Measurements from ENCODE around the gene NPEPL1.

The NPEPL1 gene

GRCh38 chr20:58654337-58654736 is 38.3 kb upstream of the NPEPL1 start:
- no peaks in the 10 kb centered on the region for H3K9me3 ChIP-seq (ENCODE audit: insufficient read depth, low read length)
- TF ChIP-seq SUZ12 (IDR thresholded peaks at IDR 0.05; ENCODE audit: extremely low read depth, insufficient read depth, insufficient read length) (no peak), YY1 (IDR thresholded peaks at IDR 0.05; ENCODE audit: insufficient read depth, insufficient read length) (no peak), ZNF274 (IDR thresholded peaks at IDR 0.05; ENCODE audit: low read depth, low read length) (no peak)
- H3K9ac ChIP-seq (ENCODE audit: insufficient read length, low read depth) = no peak overlapping the region
- no peak overlapping the region for H3K4me3 ChIP-seq (ENCODE audit: insufficient read length, low read depth)
- H3K27me3 ChIP-seq (ENCODE audit: insufficient read depth, insufficient read length) = peaks cover 3% of the 10 kb centered on the region
- peaks cover 5% of the 10 kb centered on the region for H3K4me1 ChIP-seq (ENCODE audit: insufficient read depth, insufficient read length)
- H3K36me3 ChIP-seq (ENCODE audit: insufficient read depth, insufficient read length, low read length) = peaks cover 9% of the 10 kb centered on the region
- DNase-seq (ENCODE audit: low read depth, low spot score) = no peak

- no peak for DNase-seq (ENCODE audit: low read depth, low spot score)
- TF ChIP-seq SUZ12 (IDR thresholded peaks at IDR 0.05; ENCODE audit: extremely low read depth, insufficient read depth, insufficient read length) (no peak), ZNF274 (IDR thresholded peaks at IDR 0.05; ENCODE audit: low read depth, low read length) (no peak), YY1 (IDR thresholded peaks at IDR 0.05; ENCODE audit: insufficient read depth, insufficient read length) (no peak)
Observed at GRCh38 chr20:58655328-58656107, 37.1 kb upstream of the NPEPL1 start.

GRCh38 chr20:58656831-58657230 is 35.8 kb upstream of the NPEPL1 start:
- no peak for TF ChIP-seq ZNF274 (IDR thresholded peaks at IDR 0.05; ENCODE audit: low read depth, low read length)
- TF ChIP-seq YY1 (IDR thresholded peaks at IDR 0.05; ENCODE audit: insufficient read depth, insufficient read length) = no peak
- TF ChIP-seq SUZ12 (IDR thresholded peaks at IDR 0.05; ENCODE audit: extremely low read depth, insufficient read depth, insufficient read length) = no peak
- Histone ChIP-seq H3K9me3 (ENCODE audit: insufficient read depth, low read length) (no peaks in the 10 kb centered on the region), H3K4me3 (ENCODE audit: insufficient read length, low read depth) (no peak overlapping the region), H3K4me1 (ENCODE audit: insufficient read depth, insufficient read length) (peaks cover 7% of the 10 kb centered on the region), H3K27me3 (ENCODE audit: insufficient read depth, insufficient read length) (no peaks in the 10 kb centered on the region), H3K36me3 (ENCODE audit: insufficient read depth, insufficient read length, low read length) (peaks cover 28% of the 10 kb centered on the region), H3K9ac (ENCODE audit: insufficient read length, low read depth) (peak overlapping the region; percentile 27)
- DNase-seq (ENCODE audit: low read depth, low spot score) = no peak

More at GRCh38 chr20:58655328-58656107, 37.1 kb upstream of the NPEPL1 start:
- H3K4me3 ChIP-seq (ENCODE audit: insufficient read length, low read depth) = no peak overlapping the region
- H3K27me3 ChIP-seq (ENCODE audit: insufficient read depth, insufficient read length) = no peaks in the 10 kb centered on the region
- H3K36me3 ChIP-seq (ENCODE audit: insufficient read depth, insufficient read length, low read length) = peaks cover 16% of the 10 kb centered on the region
- no peaks in the 10 kb centered on the region for H3K9me3 ChIP-seq (ENCODE audit: insufficient read depth, low read length)
- peak overlapping the region; percentile 23 for H3K9ac ChIP-seq (ENCODE audit: insufficient read length, low read depth)
- peaks cover 5% of the 10 kb centered on the region for H3K4me1 ChIP-seq (ENCODE audit: insufficient read depth, insufficient read length)

GRCh38 chr20:58657262-58657661 is 35.3 kb upstream of the NPEPL1 start:
- Histone ChIP-seq H3K36me3 (ENCODE audit: insufficient read depth, insufficient read length, low read length) (peaks cover 33% of the 10 kb centered on the region), H3K27me3 (ENCODE audit: insufficient read depth, insufficient read length) (no peaks in the 10 kb centered on the region), H3K4me3 (ENCODE audit: insufficient read length, low read depth) (no peak overlapping the region), H3K9me3 (ENCODE audit: insufficient read depth, low read length) (no peaks in the 10 kb centered on the region), H3K9ac (ENCODE audit: insufficient read length, low read depth) (no peak overlapping the region), H3K4me1 (ENCODE audit: insufficient read depth, insufficient read length) (peaks cover 7% of the 10 kb centered on the region)
- no peak for TF ChIP-seq YY1 (IDR thresholded peaks at IDR 0.05; ENCODE audit: insufficient read depth, insufficient read length)
- TF ChIP-seq ZNF274 (IDR thresholded peaks at IDR 0.05; ENCODE audit: low read depth, low read length) = no peak
- TF ChIP-seq SUZ12 (IDR thresholded peaks at IDR 0.05; ENCODE audit: extremely low read depth, insufficient read depth, insufficient read length) = no peak
- no peak for DNase-seq (ENCODE audit: low read depth, low spot score)

GRCh38 chr20:58657986-58658385 is 34.6 kb upstream of the NPEPL1 start:
- H3K36me3 ChIP-seq (ENCODE audit: insufficient read depth, insufficient read length, low read length) = peaks cover 37% of the 10 kb centered on the region
- DNase-seq (ENCODE audit: low read depth, low spot score) = no peak
- H3K9me3 ChIP-seq (ENCODE audit: insufficient read depth, low read length) = no peaks in the 10 kb centered on the region
- no peaks in the 10 kb centered on the region for H3K27me3 ChIP-seq (ENCODE audit: insufficient read depth, insufficient read length)
- TF ChIP-seq YY1 (IDR thresholded peaks at IDR 0.05; ENCODE audit: insufficient read depth, insufficient read length) (no peak), ZNF274 (IDR thresholded peaks at IDR 0.05; ENCODE audit: low read depth, low read length) (no peak), SUZ12 (IDR thresholded peaks at IDR 0.05; ENCODE audit: extremely low read depth, insufficient read depth, insufficient read length) (no peak)
- H3K9ac ChIP-seq (ENCODE audit: insufficient read length, low read depth) = no peak overlapping the region
- H3K4me3 ChIP-seq (ENCODE audit: insufficient read length, low read depth) = no peak overlapping the region
- H3K4me1 ChIP-seq (ENCODE audit: insufficient read depth, insufficient read length) = peaks cover 7% of the 10 kb centered on the region

GRCh38 chr20:58658760-58659159 is 33.8 kb upstream of the NPEPL1 start:
- Histone ChIP-seq H3K9ac (ENCODE audit: insufficient read length, low read depth) (no peak overlapping the region), H3K36me3 (ENCODE audit: insufficient read depth, insufficient read length, low read length) (peaks cover 41% of the 10 kb centered on the region), H3K4me1 (ENCODE audit: insufficient read depth, insufficient read length) (peaks cover 7% of the 10 kb centered on the region), H3K9me3 (ENCODE audit: insufficient read depth, low read length) (no peaks in the 10 kb centered on the region), H3K4me3 (ENCODE audit: insufficient read length, low read depth) (no peak overlapping the region), H3K27me3 (ENCODE audit: insufficient read depth, insufficient read length) (no peaks in the 10 kb centered on the region)
- TF ChIP-seq YY1 (IDR thresholded peaks at IDR 0.05; ENCODE audit: insufficient read depth, insufficient read length) (no peak), SUZ12 (IDR thresholded peaks at IDR 0.05; ENCODE audit: extremely low read depth, insufficient read depth, insufficient read length) (no peak)
- no peak for DNase-seq (ENCODE audit: low read depth, low spot score)

DNA sequence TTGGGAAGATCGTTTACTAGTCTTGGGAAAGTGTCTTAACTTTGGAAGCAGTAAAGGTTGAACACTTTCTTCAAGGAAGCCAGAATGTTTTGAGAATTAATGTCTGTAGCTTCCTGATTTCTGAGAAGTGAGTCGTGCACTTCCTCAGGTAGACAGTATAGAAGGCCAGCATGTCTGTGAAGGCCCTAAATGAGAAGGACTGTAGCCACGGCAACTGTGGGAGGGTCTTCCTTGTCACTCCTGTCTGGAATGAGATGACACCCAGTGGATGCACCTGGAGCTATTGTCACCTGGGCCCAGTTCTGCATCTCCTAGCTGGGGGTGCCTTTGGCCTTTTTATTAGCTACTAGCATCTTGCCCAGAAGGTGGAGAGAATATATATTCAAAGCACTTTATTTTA is 32.8 kb upstream of the NPEPL1 start:
- H3K9ac ChIP-seq (ENCODE audit: insufficient read length, low read depth) = no peak overlapping the region
- H3K27me3 ChIP-seq (ENCODE audit: insufficient read depth, insufficient read length) = no peaks in the 10 kb centered on the region
- H3K4me1 ChIP-seq (ENCODE audit: insufficient read depth, insufficient read length) = peaks cover 7% of the 10 kb centered on the region
- no peaks in the 10 kb centered on the region for H3K9me3 ChIP-seq (ENCODE audit: insufficient read depth, low read length)
- TF ChIP-seq ZNF274 (IDR thresholded peaks at IDR 0.05; ENCODE audit: low read depth, low read length) (no peak), SUZ12 (IDR thresholded peaks at IDR 0.05; ENCODE audit: extremely low read depth, insufficient read depth, insufficient read length) (no peak), YY1 (IDR thresholded peaks at IDR 0.05; ENCODE audit: insufficient read depth, insufficient read length) (no peak)
- no peak for DNase-seq (ENCODE audit: low read depth, low spot score)
- peaks cover 42% of the 10 kb centered on the region for H3K36me3 ChIP-seq (ENCODE audit: insufficient read depth, insufficient read length, low read length)
- no peak overlapping the region for H3K4me3 ChIP-seq (ENCODE audit: insufficient read length, low read depth)
